GM19324 (cell line): Measurements from ENCODE around the gene PSMB7.

Experiments
- ATAC-seq: cut with Tn5 transposase; IDR thresholded peaks from one replicate; pipeline ENCODE4 v1.9.1; 2021; ENCODE audit warnings: mild to moderate bottlenecking, moderate library complexity; ENCODE audit not compliant: unreplicated experiment, low FRiP score

PSMB7 gene

DNA sequence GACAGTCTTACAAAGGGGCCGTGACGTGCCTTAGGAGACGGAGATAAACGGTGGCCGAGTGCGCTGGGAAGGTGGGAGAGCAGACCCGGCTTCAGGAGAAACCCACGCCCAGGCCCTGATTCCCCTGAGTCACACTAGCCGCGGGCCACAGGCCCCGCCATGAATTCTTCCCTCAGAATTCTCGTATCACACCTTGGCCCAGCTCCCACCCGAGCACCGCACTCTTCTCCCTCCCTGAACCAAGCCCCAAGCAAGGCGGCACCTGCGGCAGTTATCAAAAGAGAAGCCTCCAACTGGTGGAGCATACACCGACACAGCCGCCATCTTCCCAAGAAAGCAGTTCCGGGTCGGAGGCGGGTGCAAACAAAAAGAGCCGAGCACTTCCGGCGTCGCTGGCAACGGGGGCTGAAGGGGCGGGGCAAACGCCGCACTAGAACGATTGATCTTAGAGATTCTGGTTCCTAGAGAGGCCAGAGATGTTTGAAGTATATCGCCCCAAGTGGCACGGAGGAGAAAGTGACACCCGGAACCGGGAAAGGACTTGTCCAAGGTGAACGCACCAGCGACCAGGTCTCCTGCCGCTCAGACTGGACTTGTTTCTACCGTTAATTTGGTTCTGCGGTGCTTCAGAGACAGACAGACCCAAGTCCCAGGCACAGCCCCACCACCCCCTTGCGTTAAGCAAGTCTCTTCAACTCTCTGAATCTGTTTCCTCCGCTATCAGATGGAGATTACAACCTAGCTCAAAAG is at the start of gene PSMB7:
PSMB7 (minus strand) TSS at position 341 of the 750 bp plus-strand sequence; CDS start at position 324, 17 bp downstream.
- ATAC-seq = peak; percentile 86

DNA sequence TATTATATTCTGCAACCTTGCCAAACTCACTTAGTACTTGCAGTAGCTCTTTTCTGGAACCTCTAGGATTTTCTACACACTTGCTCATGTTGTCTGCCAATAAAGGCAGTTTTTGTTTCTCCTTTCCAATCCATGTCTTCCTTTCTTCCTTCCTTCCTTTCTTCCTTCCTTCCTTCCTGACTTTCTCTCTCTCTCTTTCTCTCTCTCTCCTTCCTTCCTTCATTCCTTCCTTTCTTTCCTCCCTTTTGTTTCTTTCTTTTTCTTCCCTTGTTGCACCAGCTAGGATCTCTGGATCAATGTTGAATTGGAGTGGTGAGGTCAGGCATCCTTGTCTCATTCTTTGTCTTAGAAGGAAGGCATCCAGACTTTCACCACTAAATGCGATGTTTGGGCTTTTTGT is 47.5 kb upstream of the PSMB7 start:
- no peak for ATAC-seq

DNA sequence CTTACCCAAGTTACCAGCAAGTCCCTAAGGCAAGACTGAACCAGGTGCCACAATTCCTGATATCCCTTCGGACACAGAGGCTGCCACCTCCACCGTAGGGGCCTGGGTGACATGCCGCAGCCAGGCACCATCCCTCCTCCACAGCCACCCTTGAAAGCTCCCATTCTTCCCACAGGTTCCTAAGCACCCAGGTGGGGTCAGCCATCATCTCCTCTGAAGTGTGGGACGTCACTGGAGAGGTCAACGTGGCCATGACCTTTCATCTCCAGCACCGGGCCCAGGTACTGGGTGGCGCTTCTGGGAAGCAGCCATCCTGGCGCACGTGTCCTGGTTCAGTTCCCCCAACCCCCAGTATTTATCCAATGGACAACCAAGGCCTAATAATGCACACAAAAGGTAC is 43.2 kb upstream of the PSMB7 start:
- ATAC-seq = no peak

DNA sequence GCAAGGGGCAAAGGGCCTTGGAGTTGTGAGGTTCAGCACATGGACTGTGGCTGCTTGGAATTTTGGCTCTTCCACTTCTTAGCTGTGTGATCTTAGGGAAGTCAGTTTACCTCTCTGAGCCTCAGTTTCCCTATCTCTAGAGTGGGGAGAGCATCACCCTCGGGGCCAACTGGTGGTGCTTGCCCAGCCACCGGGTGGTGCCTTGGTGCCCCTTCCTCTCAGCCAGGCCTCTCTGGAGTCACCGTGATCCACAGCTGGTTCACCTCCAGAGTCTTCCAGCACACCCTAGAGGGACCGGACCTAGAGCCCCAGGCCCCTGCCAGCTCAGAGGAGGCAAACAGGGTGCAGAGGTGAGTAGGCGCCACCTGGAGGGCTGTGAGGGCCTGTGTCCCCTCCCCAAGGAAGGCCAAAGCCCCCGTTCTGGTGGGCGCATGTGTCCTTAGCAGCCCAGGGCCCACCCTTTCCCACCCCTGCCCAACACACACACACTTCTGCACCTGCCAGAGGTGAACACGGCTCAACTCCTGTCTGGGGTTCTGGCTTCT is 42.7 kb upstream of the PSMB7 start:
- no peak for ATAC-seq

DNA sequence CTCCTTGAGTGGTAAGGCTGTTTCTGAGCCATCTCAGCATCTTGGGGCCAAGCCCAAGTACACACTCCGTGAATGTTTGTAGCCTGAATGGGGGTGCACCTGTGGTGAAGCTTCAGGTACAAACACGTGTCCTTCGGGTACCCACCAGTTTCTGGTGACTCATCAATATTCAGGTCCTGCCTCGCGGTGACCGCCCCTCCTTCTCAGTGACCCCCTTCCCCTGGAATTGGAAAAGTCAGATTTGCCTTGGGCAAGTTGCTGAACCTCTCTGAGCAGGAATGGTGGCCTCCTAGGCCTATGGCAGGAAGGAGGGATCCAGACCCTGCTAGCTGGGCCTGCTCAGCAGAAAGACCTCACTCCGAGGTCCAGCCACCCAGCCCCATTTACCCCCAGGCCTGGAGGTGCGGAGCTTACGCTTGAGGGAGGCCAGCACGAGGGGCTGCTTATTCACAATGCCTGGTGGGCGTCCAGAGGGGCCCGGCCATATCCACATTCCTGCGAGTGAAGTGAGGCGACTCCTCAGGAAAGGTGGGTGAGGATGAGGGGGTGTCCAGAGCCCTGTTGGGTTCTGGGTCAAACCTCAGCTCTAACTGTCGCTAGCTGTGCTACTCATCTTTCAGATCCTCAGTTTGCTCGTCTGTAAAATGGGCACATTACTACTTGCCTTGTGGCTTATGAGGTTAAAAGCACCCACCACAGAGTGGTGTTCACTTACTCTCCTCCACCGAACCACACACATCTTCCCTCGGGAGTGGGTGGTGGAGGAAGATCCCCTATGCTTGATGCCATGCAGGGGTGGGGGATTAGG is 42.0 kb upstream of the PSMB7 start:
- ATAC-seq = no peak

DNA sequence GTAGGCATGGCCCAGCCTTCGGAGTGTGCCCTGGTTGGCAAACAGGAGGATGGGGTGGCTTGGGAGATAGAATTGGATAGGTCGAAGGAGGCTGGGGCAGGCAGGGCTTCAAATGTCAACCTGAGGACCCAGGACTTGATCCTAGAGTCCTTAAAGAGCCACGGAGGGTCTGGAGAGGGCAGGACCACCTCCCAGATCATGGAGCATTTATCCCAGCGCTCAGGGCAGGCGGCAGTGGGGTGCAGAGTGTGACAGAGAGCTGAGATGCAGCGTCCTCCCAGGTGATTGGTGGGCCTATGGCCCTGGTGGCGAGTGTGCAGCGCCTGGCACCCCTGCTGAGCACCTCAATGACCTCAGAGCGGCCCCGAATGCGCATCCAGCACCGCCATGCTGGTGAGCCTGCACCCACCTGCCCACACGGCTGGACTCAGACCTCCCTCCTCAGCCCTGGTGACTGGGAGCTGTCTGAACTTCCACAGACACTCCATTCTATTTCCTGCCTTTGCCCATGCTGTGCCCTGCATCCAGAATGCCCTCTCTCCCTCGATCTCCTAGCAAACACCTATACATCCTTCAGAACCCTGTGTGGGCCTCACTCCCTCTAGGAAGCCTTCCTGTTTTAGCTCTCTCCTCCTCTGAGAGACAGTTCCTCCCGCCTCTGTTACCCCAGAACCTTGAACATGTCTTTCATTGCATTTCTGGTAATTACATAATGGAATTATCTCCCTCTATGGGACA is 41.3 kb upstream of the PSMB7 start:
- ATAC-seq = no peak

DNA sequence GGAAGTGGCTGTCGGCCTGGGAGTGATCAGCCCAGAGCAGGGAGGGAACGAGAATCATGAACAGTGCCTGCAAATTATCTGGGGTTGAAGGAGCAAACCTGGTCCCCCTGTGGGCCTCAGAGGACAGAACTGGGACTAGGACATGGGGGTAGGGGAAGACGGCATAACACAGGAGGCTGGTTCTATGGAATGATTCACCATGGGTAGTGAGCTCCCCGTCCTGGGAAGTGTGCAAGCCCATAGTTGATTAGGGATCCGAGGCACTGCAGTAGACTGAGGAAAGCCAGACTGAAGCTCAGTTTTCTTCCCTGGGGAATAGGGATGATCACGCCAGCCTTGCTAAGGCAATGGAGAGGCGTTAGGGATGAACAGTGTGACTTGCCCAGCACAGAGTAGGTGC is 40.6 kb upstream of the PSMB7 start:
- ATAC-seq = no peak

DNA sequence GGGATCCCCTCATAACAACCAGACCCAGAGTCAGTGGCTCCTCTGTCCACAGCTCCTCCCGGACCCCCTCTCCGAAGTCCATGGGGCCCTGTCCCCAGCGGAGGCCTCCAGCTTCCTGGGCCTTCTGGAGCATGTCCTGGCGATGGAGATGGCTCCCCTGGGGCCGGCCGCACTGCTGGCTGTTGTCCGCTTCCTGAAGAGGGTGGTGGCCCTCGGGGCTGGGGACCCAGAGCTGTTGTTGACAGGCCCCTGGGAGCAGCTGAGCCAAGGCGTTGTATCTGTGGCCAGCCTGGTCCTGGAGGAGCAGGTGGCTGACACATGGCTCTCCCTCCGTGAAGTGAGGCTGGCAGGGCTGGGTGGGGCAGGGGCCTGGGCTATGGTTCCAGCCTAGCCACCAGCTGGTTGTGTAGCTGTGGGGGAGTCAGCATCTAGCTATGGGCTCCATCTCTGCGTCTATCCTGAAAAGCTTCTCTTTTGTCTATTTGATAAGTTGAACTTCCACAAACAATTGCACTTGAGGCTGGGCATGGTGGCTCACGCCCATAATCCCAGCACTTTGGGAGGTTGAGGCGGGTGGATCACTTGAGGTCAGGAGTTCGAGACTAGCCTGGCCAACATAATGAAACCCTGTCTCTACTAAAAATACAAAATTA is 39.7 kb upstream of the PSMB7 start:
- no peak for ATAC-seq

DNA sequence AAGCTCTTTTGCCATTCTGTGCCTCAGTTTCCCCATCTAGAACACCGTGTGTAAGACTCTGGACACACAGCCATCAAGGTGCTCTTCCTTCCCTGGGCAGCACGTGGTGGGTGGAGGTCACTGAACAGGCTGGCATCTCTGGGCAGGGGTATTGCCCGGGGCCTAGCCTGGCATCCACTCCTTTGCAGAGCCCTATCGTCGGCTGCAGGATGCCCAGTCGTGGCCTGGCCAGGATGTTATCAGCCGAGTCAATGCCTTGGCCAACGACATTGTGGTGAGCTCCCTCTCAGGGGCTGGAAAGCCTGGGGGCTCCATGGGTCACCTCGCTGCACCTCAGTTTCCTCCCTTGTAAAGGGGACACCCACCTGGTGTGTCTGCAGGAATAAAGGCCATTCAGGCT is 39.1 kb upstream of the PSMB7 start:
- no peak for ATAC-seq

DNA sequence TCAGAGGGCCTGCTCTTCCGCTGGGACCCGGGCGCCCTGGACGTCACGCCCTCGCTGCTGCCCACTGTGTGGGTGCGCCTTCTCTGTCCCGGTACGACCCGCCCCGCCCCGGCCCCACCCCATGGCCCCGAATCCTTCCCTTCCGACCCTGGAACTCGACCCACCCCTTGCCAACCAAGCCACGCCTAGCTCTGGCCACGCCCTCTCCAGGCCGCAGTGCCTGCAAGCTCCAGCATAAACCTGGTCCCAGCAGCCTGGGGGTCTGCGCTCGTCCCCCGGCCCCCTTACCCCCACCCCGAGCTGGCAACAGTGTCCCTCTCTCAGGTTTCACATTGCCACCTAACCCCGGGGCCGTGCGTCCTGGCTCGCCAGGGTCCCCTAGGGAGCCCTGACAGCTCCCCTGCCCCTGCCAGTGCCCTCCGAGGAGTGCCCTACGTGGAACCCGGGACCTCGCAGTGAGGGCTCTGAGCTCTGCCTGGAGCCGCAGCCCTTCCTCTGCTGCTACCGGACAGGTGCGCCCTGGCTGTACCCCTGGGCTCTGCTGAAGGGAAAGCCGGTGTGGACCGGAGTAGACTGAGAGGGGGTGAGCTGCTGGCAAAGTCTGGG is 38.4 kb upstream of the PSMB7 start:
- no peak for ATAC-seq

DNA sequence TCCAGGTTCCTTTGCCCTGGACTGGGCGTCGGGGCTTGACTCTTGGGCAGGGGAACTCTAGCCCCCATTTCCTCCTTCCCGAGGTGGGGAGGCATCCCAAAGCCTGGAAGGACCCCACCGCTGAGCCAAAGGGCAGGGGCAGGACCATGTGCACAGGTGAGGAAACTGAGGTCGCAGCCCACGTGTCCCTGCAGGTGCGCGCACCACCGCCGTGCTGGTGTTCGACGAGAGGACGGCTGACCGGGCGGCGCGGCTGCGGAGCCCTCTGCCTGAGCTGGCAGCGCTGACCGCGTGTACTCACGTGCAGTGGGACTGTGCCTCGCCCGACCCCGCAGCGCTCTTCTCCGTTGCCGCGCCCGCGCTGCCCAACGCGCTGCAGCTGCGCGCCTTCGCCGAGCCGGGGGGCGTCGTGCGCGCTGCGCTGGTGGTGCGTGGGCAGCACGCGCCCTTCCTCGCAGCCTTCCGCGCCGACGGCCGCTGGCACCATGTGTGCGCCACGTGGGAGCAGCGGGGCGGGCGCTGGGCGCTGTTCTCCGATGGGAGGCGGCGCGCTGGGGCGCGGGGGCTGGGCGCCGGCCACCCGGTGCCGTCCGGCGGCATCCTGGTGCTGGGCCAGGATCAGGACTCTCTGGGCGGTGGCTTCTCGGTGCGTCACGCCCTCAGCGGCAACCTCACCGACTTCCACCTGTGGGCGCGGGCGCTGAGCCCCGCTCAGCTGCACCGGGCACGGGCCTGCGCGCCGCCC is 37.8 kb upstream of the PSMB7 start:
- ATAC-seq = no peak

DNA sequence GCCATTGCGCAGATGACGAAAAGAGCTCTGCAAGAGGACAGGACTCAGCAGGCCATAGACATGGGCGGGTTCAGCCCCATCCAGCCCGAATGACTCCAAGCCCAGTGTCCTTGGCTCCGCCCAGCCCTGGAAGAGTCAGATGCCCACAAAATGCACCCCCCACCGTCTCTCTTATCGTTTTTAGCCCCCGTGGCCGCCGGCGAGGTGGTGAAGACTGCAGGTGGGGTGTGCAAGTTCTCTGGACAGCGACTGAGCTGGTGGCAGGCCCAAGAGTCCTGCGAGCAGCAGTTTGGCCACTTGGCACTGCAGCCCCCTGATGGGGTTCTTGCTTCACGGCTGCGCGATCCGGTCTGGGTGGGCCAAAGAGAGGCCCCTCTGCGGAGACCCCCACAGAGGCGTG is 37.1 kb upstream of the PSMB7 start:
- no peak for ATAC-seq

DNA sequence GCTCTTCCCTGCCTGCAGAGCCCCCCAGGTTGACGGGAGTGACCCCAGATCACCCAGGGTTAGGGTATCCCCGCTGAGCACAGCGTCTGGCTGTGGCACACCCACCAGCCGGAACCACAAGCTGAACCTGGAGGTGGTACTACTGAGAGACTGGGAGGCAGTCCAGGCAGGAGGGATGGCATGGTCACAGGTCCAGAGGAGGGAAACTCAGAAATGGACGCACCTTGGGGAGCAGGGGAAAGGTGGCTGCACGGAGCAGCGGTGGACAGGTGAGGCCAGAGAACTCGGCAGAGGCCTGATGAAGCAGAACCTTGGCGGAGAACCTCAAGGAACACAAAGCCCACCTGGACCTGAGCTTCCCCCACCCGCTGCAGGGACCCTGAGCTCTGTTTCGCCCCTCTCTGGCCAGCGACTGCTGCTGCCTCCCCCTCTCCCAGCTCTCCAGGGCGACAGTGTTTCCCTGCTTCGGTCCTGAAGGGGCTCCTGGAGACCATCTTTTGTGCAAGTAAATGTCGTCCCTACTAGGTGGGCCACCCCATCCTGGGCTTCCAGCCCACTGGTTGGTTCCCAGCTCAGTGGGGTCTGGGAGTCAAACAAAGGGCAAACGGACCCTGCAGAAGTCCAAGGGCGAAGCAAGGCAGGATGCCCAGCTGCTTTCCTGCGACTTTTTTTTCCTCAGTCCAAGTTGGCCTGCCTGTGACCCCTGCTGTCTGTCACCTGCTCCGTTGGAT is 35.9 kb upstream of the PSMB7 start:
- ATAC-seq = no peak

DNA sequence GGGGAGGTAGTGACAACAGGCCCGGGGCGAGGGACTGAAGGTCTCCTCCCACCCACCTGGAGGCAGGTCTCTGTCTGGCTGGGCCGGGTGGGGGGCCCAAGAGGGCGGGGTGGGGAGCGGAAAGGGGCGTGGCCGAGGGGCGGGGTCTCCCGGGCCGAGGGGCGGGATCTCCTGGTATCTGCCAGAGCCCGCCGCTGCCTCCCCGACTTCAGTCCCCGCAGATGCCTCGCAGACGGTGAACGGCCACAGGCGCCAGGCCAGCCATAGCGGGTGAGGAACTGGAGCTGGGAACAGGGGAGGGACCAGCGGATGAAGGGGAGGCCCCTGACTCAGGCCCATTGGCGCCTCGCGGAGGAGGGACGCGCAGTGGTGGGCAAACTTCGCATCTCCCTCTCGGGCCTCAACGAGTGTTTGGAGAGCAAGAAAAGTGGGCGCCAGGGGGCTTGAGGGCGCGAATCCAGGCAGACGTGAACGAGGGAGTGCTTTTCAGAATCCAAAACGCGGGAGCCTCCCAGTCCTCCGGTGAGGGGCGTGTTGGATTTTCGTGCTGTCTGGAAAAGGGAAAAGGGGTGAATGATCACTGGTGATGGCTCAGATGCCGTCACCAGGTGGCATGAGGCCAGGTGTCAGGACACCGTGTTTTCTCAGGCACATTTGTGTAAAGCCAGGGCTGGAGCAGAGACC is 35.1 kb upstream of the PSMB7 start, which contains the start of gene ADGRD2:
ADGRD2 (plus strand) TSS at position 211 of the 684 bp plus-strand sequence. CDS start 1,216 bp downstream, outside the sequence.
- no peak for ATAC-seq

DNA sequence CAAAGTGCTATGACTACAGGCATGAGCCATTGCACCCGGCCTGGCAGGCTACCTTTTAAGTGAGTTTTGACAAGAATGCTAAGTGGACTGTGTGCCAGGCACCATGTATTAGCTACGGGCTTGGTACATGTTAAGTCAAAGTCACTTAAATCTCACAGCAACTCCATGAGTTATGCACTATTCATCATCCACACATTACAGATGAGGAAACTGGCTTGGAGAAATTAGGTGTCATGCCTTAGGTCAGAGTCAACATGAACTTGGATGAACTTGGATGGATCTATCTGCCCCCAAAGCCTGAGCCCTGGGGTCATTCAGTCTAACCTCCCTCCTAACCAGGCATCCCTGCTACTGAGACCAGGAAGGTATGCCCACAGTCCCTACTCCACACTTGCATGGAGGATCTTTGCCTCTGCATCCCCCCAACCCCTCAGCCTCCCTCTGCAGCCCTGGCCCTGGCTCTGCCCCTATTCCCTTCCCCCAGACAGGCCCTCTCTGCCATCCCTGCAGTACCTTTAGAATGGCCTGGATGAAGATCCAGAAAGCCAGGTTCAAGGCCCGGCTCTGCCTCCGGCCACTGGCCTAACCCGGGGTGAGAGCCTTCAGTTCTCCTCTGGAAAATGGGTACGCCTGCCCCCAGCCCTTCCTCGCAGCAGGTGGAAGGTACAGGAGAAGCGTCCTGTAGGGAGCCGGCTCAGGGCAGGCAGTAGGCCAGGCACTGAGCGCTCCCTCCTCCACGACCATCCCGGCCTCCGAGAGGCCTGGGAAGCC is 34.3 kb upstream of the PSMB7 start:
- no peak for ATAC-seq

DNA sequence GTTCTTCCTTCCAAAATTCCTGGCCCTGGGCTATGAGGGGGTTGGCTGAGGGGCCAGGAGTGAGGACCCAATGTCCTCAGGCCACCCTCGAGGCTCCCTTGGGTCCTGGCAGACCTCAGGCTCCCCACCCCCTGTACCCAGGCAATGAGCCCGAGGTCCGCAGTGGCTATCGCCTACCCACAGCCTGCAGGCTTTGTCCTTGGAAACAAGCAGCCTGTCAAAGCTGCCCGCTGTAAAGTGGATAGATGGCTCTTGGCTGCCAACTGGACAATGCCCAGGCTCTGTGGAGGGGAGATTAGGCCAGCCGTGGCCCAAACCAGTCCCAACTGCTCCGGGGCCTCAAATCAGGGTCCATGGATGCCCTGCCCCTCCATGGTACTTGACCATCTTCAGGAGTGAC is 32.8 kb upstream of the PSMB7 start:
- no peak for ATAC-seq

DNA sequence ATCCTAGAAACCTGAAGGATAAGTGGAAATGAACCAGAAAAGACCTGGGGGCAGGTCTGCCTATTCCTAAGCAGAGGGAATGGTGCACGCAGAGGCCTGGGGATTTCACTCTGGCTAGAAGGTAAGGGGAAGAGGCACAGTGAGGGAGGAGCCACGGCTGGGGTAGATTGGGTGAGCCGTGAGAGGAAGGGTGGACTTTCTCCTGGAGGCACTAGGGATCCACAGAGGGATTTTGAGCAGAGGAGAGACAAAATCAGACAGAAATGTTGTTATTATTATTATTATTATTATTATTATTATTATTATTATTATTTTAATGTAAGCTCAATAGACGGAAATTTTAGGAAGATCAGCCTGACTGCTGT is 32.0 kb upstream of the PSMB7 start:
- ATAC-seq = no peak
